HG02678 (cell line): ENCODE data around the gene NALF2.

Experiments used
- ATAC-seq: cut with Tn5 transposase; IDR thresholded peaks from one replicate; pipeline ENCODE4 v1.9.1; 2021; ENCODE audit warnings: mild to moderate bottlenecking, moderate library complexity; ENCODE audit not compliant: unreplicated experiment

The NALF2 gene

GRCh38 chrX:69503782-69504625 is at the start of gene NALF2:
Gene NALF2, plus strand, starts transcription at chrX:69504326. Its CDS starts 957 bp downstream, at chrX:69505283.
- ATAC-seq = peak; percentile 51

GRCh38 chrX:69457756-69458155 is 46.4 kb upstream of the NALF2 start:
- ATAC-seq = no peak

GRCh38 chrX:69466546-69466945 is 37.6 kb upstream of the NALF2 start:
- no peak for ATAC-seq

GRCh38 chrX:69469975-69470374 is 34.2 kb upstream of the NALF2 start:
- no peak for ATAC-seq

GRCh38 chrX:69489625-69490024 is 14.5 kb upstream of the NALF2 start:
- no peak for ATAC-seq

- no peak for ATAC-seq
Observed at GRCh38 chrX:69493193-69493592, 10.9 kb upstream of the NALF2 start.

- no peak for ATAC-seq
Observed at GRCh38 chrX:69493766-69494165, 10.4 kb upstream of the NALF2 start.

GRCh38 chrX:69496183-69496582 is 7.9 kb upstream of the NALF2 start:
- ATAC-seq = no peak

GRCh38 chrX:69501429-69501828 is 2.7 kb upstream of the NALF2 start:
- no peak for ATAC-seq

GRCh38 chrX:69503228-69503781 is 821 bp upstream of the NALF2 start:
- no peak for ATAC-seq

GRCh38 chrX:69504626-69505612 is 793 bp downstream of the NALF2 start:
- peak; percentile 16 for ATAC-seq

GRCh38 chrX:69505772-69506616 is 1.9 kb downstream of the NALF2 start:
- no peak for ATAC-seq

- ATAC-seq = no peak
Observed at GRCh38 chrX:69506617-69507499, 2.7 kb downstream of the NALF2 start.

- no peak for ATAC-seq
Observed at GRCh38 chrX:69507500-69507789, 3.3 kb downstream of the NALF2 start.

- no peak for ATAC-seq
Observed at GRCh38 chrX:69508610-69509009, 4.5 kb downstream of the NALF2 start.

- ATAC-seq = no peak
Observed at GRCh38 chrX:69510137-69510715, 6.1 kb downstream of the NALF2 start.

- no peak for ATAC-seq
Observed at GRCh38 chrX:69510914-69511513, 6.9 kb downstream of the NALF2 start.

GRCh38 chrX:69522052-69522451 is 17.9 kb downstream of the NALF2 start:
- ATAC-seq = no peak

GRCh38 chrX:69523314-69523713 is 19.2 kb downstream of the NALF2 start:
- ATAC-seq = no peak
